Loucy (cell line): ENCODE measurements around the gene AHCY.

Experiments used
- H2AFZ ChIP-seq: fragments of 200-600 bp; sonication (generic); 2 replicates; pipeline ENCODE4 v1.6.0; 2016; ENCODE audit warnings: antibody characterized with exemption, mild to moderate bottlenecking, low read length, moderate library complexity
- H3F3A ChIP-seq: fragments of 200-600 bp; 2 replicates; pipeline ENCODE4 v1.6.0; 2016; ENCODE audit warnings: antibody characterized with exemption, low read depth, mild to moderate bottlenecking
- H3K27me3 ChIP-seq: fragments of 200-600 bp; sonication (generic); 2 replicates; pipeline ENCODE4 v1.6.1; 2014; ENCODE audit warnings: low read length, mild to moderate bottlenecking; ENCODE audit not compliant: insufficient read depth, poor library complexity, severe bottlenecking
- H3K36me3 ChIP-seq: fragments of 200-600 bp; sonication (generic); 2 replicates; pipeline ENCODE4 v1.6.1; 2016; ENCODE audit warnings: low read length; ENCODE audit not compliant: insufficient read depth
- H3K4me1 ChIP-seq: fragments of 200-600 bp; sonication (generic); 2 replicates; pipeline ENCODE4 v1.5.1; 2014; ENCODE audit warnings: low read length, mild to moderate bottlenecking; ENCODE audit not compliant: insufficient read depth, poor library complexity, severe bottlenecking
- H3K4me2 ChIP-seq: fragments of 200-600 bp; sonication (generic); 2 replicates; pipeline ENCODE4 v1.6.0; 2014; ENCODE audit warnings: antibody characterized with exemption, low read length, low read depth, mild to moderate bottlenecking; ENCODE audit not compliant: poor library complexity, severe bottlenecking
- H3K4me3 ChIP-seq: fragments of 200-600 bp; sonication (generic); 2 replicates; pipeline ENCODE4 v1.5.1; 2014; ENCODE audit warnings: low read length, mild to moderate bottlenecking, mixed read lengths; ENCODE audit not compliant: poor library complexity, severe bottlenecking
- H3K79me2 ChIP-seq: fragments of 200-600 bp; sonication (generic); 2 replicates; pipeline ENCODE4 v1.6.1; 2014; ENCODE audit warnings: low read length; ENCODE audit not compliant: insufficient read depth
- H3K9ac ChIP-seq: fragments of 200-600 bp; sonication (generic); 2 replicates; pipeline ENCODE4 v1.6.0; 2014; ENCODE audit warnings: mild to moderate bottlenecking, low read depth, low read length, moderate library complexity; ENCODE audit not compliant: poor library complexity, severe bottlenecking
- H3K9me2 ChIP-seq: fragments of 200-600 bp; sonication (generic); replicated peaks from 2 replicates; pipeline ENCODE4 v1.6.1; 2016; ENCODE audit warnings: low read depth, low read length, mixed read lengths
- H3K9me3 ChIP-seq: fragments of 200-600 bp; sonication (generic); 2 replicates; pipeline ENCODE4 v1.6.1; 2014; ENCODE audit warnings: mild to moderate bottlenecking, antibody characterized with exemption, low read length, low read depth; ENCODE audit not compliant: insufficient read depth
- H4K20me1 ChIP-seq: fragments of 200-600 bp; sonication (generic); 2 replicates; pipeline ENCODE4 v1.6.0; 2014; ENCODE audit warnings: antibody characterized with exemption, low read length, mild to moderate bottlenecking; ENCODE audit not compliant: insufficient read depth, poor library complexity, severe bottlenecking
- EZH2phosphoT487 ChIP-seq: fragments of 200-600 bp; IDR thresholded peaks from 2 replicates; pipeline ENCODE4 v1.6.1; 2018; ENCODE audit warnings: antibody characterized with exemption, mild to moderate bottlenecking, moderate library complexity, borderline replicate concordance
- TF ChIP-seq, protein P1 (sequence below): fragments of 200-600 bp; sonication (generic); conservative IDR thresholded peaks from 2 replicates; pipeline ENCODE4 v1.5.1; 2014; ENCODE audit warnings: mild to moderate bottlenecking, antibody characterized with exemption, low read length

Gene AHCY

DNA sequence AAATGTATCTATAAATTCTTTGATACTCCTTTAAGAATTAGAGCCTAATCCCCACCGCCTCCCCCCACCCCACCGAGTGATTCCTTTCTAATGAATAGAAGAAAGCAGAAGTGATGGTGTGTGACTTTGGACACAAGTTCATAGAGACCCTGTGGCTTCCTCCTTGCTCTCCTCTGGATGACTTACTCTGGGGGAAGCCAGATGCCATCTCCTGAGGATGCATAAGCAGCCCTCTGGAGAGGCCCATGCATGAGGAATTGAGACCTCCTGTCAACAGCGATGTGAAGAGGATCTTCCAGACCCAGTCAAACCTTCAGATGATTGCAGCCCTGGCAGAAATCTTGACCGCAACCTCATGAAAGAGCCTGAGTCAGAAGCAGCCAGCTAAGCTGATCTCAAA, 21.1 kb downstream of the AHCY start:
- no peak for TF ChIP-seq EZH2phosphoT487
- TF ChIP-seq, protein P1, sequence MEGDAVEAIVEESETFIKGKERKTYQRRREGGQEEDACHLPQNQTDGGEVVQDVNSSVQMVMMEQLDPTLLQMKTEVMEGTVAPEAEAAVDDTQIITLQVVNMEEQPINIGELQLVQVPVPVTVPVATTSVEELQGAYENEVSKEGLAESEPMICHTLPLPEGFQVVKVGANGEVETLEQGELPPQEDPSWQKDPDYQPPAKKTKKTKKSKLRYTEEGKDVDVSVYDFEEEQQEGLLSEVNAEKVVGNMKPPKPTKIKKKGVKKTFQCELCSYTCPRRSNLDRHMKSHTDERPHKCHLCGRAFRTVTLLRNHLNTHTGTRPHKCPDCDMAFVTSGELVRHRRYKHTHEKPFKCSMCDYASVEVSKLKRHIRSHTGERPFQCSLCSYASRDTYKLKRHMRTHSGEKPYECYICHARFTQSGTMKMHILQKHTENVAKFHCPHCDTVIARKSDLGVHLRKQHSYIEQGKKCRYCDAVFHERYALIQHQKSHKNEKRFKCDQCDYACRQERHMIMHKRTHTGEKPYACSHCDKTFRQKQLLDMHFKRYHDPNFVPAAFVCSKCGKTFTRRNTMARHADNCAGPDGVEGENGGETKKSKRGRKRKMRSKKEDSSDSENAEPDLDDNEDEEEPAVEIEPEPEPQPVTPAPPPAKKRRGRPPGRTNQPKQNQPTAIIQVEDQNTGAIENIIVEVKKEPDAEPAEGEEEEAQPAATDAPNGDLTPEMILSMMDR, result no peak
- H3K79me2 ChIP-seq, result no peaks in the 10 kb centered on the region
- no peaks in the 10 kb centered on the region for H3F3A ChIP-seq
- H3K9ac ChIP-seq, result no peak overlapping the region
- no peaks in the 10 kb centered on the region for H4K20me1 ChIP-seq
- H3K4me3 ChIP-seq, result no peak overlapping the region
- H3K4me1 ChIP-seq, result no peaks in the 10 kb centered on the region
- no peaks in the 10 kb centered on the region for H3K9me2 ChIP-seq
- no peak overlapping the region for H3K4me2 ChIP-seq
- H3K27me3 ChIP-seq, result no peaks in the 10 kb centered on the region
- H3K9me3 ChIP-seq, result no peaks in the 10 kb centered on the region
- H3K36me3 ChIP-seq, result peaks cover 66% of the 10 kb centered on the region; the same call in 1 of the 2 replicates
- no peak overlapping the region for H2AFZ ChIP-seq

DNA sequence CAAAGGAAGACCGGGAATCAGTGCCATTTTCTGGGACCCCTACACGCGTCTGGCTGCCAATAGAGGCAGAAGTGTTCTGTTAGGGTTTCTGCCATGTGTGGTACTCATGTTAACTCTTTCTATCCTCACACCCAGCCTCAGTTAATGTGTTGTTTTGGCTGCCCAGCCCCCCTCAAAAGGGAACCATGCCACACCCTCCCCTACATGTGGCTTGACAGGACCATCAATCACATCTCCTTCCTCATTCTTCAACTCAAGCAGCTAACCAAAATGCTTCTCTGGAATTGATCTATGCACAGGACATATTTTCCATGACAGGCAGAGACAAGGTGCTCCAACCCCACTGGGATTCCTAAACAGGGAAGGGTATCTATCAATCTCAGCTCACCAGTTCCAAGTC, 22.0 kb downstream of the AHCY start:
- H3K36me3 ChIP-seq, result peaks cover 74% of the 10 kb centered on the region; the same call in 1 of the 2 replicates
- H3K4me3 ChIP-seq, result no peak overlapping the region
- TF ChIP-seq, protein P1, result no peak
- TF ChIP-seq EZH2phosphoT487, result no peak
- no peak overlapping the region for H3K9ac ChIP-seq
- H2AFZ ChIP-seq, result no peak overlapping the region
- H4K20me1 ChIP-seq, result no peaks in the 10 kb centered on the region
- no peaks in the 10 kb centered on the region for H3K79me2 ChIP-seq
- H3K4me2 ChIP-seq, result no peak overlapping the region
- H3K9me3 ChIP-seq, result no peaks in the 10 kb centered on the region
- H3K27me3 ChIP-seq, result no peaks in the 10 kb centered on the region
- no peaks in the 10 kb centered on the region for H3K9me2 ChIP-seq
- H3F3A ChIP-seq, result no peaks in the 10 kb centered on the region
- H3K4me1 ChIP-seq, result no peaks in the 10 kb centered on the region

DNA sequence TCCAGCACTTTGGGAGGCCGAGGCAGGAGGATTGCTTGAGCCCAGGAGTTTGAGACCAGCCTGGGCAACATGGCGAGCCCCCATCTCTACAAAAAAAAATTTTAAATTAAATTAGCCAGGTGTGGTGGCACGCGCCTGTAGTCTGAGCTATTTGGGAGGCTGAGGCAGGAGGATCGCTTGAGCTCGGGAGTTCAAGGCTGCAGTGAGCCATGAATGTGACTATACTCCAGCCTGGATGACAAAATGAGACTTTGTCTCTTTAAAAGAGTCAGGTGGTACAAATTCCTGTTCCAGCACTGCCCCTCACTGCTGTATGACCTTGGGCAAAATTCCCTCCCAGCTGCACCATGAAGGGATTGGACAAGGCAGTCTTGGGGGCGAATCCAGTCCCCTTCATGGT, 28.5 kb downstream of the AHCY start:
- Histone ChIP-seq H3K9ac (no peak overlapping the region), H3K79me2 (no peaks in the 10 kb centered on the region), H3F3A (no peaks in the 10 kb centered on the region), H3K9me3 (no peaks in the 10 kb centered on the region), H3K4me3 (no peak overlapping the region), H4K20me1 (no peaks in the 10 kb centered on the region), H2AFZ (no peak overlapping the region), H3K9me2 (no peaks in the 10 kb centered on the region), H3K4me1 (no peaks in the 10 kb centered on the region), H3K4me2 (no peak overlapping the region), H3K36me3 (peaks cover 31% of the 10 kb centered on the region; the same call in 1 of the 2 replicates), H3K27me3 (no peaks in the 10 kb centered on the region)
- TF ChIP-seq, protein P1, result no peak
- no peak for TF ChIP-seq EZH2phosphoT487
